Iris pigment epithelial cell (primary cell): ENCODE measurements around the gene DFFA.
"Not testable (repeated sequence)": the region's sequence is repeated elsewhere in the genome, so short reads cannot be mapped to it uniquely, and the experiment has no call there.

Experiments
- DNase-seq: peaks from one replicate; pipeline ENCODE4 v3.0.0-alpha.2; 2011; ENCODE audit warnings: low read depth

DFFA gene

GRCh38 chr1:10472220-10473144 is at the start of gene DFFA:
Gene DFFA (minus strand): TSS chr1:10472529. CDS start chr1:10472458, 71 bp downstream.
- peak; percentile 98 for DNase-seq

- no peak for DNase-seq
Measured at GRCh38 chr1:10521537-10522157, 49.3 kb upstream of the DFFA start.

- no peak for DNase-seq
Measured at GRCh38 chr1:10520952-10521351, 48.6 kb upstream of the DFFA start.

GRCh38 chr1:10520497-10520896 is 48.2 kb upstream of the DFFA start:
- DNase-seq: no peak

- DNase-seq: no peak
Measured at GRCh38 chr1:10519016-10519417, 46.7 kb upstream of the DFFA start.

- no peak for DNase-seq
Measured at GRCh38 chr1:10517677-10517982, 45.3 kb upstream of the DFFA start.

GRCh38 chr1:10516925-10517676 is 44.8 kb upstream of the DFFA start:
- DNase-seq: no peak

GRCh38 chr1:10515976-10516750 is 43.8 kb upstream of the DFFA start:
- DNase-seq: no peak

- no peak for DNase-seq
Measured at GRCh38 chr1:10515301-10515975, 43.1 kb upstream of the DFFA start.

GRCh38 chr1:10514490-10515235 is 42.3 kb upstream of the DFFA start:
- no peak for DNase-seq

GRCh38 chr1:10513199-10513598 is 40.9 kb upstream of the DFFA start:
- no peak for DNase-seq

GRCh38 chr1:10511494-10511885 is 39.2 kb upstream of the DFFA start:
- no peak for DNase-seq

GRCh38 chr1:10510520-10511493 is 38.5 kb upstream of the DFFA start:
- DNase-seq: peak; percentile 85

GRCh38 chr1:10509809-10510509 is 37.6 kb upstream of the DFFA start:
- DNase-seq: no peak

GRCh38 chr1:10508511-10508951 is 36.2 kb upstream of the DFFA start:
- peak; percentile 25 for DNase-seq

GRCh38 chr1:10507111-10507879 is 35.0 kb upstream of the DFFA start:
- peak; percentile 85 for DNase-seq

- DNase-seq: no peak
Measured at GRCh38 chr1:10506677-10507047, 34.3 kb upstream of the DFFA start.

GRCh38 chr1:10506046-10506676 is 33.8 kb upstream of the DFFA start:
- DNase-seq: not testable (repeated sequence)
